Activated CD4-positive, alpha-beta T cell treated with anti-CD3 and anti-CD28 coated beads for 48 hours (primary cell): ENCODE measurements around the gene LTB4R.

Experiments used
- DNase-seq: peaks from one replicate; pipeline ENCODE4 v3.0.0-alpha.2; 2020

The LTB4R gene

DNA sequence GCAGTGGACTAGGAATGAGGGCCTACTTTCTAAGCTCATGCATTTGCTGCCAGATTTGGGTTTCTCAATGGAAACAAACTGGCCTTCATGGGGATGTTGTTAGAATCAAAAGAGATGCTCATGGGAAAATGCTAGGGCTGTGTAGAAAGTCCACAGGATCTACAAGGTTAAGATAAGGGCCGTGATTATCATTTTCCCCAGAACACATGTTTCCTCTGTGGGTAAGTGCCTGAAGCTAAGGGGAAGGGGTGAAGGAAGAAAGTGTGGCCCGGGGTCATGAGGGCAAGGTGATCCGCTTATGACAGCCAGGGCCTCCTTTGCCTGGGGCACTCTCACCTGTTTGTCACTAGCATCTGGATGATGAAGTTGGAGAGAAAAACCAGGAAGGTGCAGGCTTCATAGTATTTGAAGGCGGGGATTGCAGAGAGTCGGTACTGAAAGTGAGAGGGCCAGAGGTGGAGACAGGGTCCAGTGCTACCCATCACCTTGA is 13.8 kb downstream of the LTB4R start:
- no peak for DNase-seq

DNA sequence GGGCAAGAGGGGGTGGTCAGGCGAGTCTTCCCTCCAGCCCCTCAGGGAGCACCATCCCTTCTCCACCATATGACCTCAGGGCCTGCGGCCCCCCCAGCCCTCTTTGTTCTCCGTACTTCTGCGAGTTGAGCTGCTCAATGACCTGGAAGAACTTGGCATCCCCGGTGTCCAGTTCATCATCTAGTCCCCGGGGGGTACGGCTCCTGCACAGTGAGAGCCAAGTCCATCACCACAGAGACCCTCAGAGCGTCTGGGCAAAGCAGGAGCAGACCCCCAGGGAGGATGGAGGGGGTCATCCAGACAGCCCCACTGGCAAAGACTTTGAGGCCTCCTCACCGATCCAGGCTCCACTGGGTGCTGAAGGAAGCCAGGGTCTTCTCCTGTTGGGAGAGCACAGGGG is 14.7 kb downstream of the LTB4R start:
- DNase-seq, result no peak

DNA sequence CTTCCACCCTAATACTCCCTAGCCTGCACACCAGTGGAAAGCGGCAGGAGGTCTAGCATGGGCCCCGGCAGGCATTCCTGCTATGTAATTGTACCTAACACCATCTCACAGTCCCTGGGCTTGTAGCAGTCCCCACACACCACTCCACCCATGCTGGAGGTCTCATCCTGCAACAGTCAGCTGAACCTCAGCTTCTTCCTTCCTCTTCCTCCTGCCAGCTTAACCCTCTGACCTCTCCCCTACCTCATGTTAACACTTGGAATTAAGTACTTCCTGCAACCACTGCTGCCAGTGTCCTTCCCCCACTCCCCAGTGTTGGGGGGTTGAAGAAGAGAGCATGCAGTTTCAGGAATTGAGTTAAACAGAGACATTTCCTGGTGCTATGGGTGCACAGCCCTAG is 16.0 kb downstream of the LTB4R start:
- no peak for DNase-seq

DNA sequence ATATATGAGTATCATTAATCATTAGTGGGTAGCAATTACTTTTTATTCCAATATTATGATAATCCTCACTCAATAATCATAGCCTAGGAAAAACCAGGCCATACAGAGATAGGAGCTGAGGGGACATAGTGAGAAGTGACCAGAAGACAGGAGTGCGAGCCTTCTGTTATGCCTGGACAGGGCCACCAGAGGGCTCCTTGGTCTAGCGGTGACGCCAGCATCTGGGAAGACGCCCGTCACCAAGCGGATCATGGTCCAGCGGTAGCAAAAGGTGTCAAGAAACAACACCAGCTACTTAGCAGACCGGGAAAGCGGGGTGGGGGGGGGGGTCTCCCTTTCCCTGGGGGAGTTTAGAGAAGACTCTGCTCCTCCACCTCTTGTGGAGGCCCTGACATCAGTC is 16.6 kb downstream of the LTB4R start:
- DNase-seq, result peak; percentile 36

DNA sequence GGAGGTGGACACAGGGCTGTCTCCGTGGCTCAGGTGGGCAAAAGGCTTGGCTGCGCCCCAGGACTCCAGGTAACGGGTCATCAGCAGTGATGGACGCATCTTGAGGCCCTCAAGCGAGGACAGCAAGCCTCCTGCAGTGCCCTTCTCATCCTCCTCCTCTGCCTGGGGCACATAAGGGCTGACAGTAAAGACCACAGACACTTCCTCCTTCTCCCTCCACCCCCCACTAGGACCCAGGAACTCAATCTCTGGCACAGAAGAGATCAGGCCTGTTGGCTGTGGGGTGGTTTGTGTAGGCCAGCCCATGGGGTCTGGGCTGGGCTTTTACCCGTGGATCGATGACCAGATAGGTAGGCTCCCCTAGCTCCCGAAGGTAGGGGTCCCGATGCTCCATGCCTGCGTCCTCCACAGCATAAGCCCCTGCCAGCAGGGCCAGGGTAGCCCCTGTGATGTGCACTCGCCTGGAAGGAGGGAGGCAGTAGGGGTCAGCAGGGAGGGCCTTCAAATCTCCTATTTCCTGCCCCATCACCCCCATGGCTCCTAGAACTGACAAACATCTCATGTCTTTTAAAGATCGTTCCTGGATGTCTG is 17.9 kb downstream of the LTB4R start:
- no peak for DNase-seq

DNA sequence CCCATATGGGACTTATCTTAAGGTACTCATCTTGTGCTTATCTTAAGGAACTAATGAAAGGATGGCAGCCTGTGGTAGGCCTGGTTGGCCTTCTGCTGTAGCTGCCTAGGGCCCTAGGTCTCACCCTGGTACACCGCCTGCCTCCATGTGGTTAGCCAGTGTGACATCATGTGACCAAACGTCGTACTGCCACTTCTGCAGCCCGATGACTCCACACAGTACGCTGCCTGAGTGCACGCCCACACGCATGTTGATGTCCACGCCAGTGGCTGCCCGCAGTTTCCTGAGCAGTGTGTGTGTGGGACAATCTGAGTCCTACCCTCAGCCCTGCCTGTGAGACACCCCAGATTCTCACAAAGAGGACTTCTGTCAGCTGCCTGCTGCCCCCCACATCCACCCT is 18.4 kb downstream of the LTB4R start:
- peak; percentile 59 for DNase-seq

DNA sequence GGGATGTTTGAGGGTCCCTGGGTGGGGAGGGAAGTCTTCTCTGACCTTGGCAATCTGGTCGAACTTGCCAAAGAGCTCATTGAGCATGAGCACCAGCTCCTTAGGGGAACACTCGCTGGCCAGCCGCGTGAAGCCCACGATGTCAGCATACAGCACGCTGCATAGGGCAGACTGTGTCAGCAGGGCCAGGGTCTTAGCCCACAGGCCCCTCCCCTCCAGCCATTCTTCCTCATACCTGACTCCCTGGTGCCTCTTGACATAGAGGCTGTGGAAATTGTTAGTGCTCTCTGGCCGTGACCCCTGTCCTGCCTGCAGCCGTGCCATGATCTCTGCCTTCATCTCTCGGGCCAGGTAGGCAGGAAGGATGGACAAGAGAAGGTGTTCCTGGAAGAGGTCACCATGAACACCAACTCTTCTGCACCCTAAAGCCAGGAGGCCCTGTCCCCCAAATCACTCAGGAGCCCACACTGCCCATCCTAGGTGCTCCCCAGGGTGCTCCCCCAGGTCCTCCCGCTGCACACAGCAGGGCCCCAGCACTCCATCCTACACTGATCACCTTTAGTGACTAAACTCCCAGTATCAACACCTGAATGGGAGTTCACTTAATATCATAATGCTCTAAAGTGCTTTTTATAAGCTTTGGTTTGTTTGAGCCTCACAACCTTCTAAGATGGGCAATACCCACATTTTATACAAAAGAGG is 19.8 kb downstream of the LTB4R start:
- DNase-seq, result no peak

DNA sequence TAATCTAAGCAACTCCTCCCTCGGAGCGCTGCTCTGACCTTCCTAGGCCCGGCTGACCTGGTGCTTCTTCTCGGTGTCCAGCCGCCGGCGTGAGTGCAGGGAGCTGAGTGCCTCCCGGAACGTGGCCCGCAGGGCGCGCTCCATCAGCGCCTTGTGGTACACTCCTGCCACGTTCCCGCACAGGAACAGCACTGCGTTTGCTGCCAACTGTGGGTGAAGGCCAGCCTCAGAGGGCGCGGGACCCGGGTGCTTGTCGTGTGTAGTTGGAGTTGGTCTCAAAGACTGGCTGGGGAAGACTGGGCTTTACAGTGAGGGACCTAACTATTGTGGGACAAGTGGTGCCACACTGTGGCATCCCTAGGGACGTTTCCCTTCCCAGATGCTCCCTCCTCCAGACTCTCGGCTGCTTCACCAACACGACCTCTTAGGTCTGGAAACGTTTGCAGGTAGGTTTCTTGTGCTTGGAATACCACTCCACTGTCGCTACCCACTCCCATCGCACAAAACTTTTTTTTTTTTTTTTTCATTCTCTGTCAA is 20.5 kb downstream of the LTB4R start:
- no peak for DNase-seq

DNA sequence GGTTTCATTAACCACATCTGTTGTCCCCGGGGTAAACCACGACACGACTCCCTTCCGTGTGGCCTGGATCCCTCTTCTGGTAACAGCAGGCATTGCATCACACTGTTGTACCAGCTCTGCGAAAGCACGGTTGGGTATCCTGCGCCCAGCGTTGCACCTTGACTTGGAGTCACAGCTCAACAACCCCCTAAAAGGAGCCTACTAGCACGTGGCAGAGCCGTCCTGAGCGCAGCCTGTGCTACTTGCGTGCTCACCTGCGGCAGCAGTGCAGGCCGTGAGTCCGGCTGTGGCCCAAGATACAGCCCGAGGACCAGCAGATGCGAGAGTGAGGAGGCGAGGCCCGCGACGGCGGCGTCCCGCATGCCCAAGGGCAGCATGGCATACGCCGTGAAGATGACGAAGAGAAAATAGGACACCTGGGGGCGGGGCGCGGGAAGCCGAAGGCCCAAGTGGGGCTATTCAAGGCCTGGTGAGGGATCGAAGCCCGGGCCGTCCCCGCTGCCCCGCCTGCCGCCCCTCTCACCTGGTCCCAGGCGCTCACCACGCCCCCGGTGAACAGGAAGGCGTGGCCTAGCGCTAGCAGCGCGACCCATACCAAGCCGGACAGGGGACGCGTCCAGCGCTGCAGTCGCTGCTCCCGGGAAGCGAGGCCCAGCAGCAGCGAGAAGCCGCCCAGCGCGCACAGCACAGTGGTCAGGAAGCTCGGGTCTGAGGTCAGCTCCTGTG is 21.1 kb downstream of the LTB4R start:
- peak; percentile 90 for DNase-seq

DNA sequence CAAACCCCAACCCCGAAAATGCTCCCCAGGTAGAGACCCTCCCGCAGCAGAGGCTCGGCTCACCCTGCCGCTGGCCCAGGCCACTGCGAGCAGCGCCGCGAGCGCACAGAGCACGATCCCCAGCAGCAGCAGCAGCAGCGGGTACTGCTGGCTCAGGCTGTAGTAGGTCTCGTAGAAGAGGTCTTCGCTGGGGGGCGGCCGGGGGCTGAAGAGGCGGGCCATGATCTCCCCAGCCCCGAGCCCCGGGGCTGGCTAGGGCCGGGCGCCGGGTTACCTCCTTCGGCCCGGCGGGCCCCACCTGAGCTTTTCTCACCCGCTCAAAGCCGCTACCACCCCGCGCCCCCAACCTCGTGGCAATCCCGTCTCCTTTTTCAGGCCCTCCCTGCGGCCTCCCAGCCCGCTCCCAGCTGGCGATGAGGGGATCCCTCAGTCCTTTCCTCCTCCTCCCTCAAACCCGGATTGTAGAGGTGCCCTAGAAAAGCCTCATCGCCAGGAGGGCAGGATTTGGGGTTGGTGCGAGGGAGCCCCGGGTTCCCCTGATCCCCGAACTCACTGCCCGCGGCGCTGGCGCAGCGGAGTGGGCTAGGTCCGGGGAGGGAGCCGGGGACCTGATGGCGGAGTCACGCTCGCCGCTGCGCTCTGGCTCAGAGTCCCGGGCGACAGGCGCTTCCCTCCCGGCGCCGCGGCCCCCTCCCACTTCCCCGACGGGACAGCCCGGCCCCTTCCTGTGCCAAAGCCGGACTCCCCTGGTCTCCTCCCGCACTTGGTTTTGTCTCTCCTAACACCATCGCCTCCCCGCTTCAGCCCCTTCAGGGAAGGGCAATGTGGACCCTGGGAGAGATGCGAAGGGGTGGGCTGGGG is 23.4 kb downstream of the LTB4R start, which contains the start of gene ADCY4:
ADCY4 (minus strand) TSS at position 641 of the 861 bp plus-strand sequence; CDS start at position 222, 419 bp downstream.
- peak; percentile 39 for DNase-seq

DNA sequence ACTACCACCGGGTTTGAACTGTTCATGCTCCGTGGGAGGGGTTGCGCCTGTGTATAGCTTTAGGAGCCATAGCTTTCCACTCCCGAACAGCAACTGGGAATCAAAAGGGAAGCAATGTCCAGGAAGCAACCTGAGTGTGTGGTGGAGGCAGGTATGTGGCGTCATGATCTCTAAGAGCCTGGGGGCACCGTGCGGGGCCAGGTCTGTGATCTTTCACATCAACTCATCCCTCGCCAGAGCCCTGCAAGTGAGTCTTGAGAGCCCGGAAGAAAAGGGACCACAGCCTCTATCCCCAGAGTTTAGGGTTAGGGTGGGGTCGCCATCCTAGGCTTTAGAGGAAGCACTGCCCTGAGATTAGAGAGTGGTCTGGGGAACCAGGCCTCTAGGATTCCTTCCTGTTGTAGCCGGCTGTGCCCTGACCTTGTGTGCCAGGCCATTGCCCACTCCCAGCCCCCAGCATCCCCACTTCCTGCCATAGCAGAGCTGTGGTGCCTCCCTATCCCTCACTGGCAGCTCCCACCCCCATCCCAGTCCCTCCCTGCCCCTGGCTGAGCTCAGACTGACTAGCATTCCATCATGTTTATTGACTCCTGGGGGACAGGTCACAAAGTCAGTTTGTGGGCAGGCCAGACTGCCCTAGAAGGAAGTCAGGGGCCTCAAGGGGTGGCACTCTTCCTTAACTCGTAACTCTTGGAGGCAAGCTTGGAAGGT is 24.3 kb downstream of the LTB4R start:
- DNase-seq, result no peak

DNA sequence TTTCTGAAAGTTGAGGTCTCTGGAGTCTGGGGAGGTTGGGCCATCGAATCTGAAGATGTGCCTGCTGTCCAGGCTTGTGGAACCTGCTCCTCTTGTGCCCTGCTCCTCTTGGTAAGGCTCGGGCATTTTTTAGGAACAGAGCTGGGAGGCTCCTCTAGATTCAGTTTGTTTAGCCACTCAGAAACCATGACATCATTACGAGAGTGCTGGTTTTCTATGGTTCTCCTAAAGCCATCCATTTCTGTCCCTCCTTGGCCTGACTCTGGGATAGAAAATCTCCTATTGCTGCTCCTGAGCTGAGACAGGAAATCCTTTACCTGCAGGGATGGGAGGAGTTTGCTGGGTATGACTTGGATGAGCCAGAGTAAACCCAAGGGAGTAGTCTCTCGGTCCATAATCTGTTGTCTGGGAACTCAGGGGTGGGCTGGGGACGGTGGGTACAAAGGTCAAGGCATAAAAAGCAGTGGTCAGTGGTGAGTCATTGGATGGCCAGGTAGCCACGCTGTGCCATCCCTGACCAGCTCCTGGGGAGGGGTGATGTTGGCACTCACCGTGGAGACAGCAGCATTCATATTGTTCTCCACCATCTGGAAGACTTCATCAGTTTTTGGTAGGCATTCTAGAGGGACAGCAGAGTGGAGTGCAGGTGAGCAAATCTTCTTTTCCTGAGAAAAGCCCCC is 26.0 kb downstream of the LTB4R start:
- DNase-seq, result no peak

DNA sequence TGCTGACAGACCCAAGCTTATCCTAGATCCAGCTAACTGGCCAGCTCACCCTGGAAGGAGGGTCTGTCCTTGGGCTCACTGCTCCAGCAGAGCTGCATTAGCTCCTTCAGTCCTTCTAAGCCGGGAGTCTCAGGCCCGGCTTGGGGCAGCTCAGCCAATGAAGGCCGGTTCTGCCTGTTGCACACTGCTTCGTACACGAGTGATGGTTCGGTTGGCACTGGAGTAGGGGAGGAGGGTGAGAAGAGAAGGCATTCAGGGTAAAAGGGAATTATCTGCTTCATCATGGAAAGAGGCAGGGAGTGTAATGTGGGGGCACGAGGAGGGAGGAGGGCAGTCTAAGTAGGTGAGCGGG is 26.5 kb downstream of the LTB4R start:
- no peak for DNase-seq

DNA sequence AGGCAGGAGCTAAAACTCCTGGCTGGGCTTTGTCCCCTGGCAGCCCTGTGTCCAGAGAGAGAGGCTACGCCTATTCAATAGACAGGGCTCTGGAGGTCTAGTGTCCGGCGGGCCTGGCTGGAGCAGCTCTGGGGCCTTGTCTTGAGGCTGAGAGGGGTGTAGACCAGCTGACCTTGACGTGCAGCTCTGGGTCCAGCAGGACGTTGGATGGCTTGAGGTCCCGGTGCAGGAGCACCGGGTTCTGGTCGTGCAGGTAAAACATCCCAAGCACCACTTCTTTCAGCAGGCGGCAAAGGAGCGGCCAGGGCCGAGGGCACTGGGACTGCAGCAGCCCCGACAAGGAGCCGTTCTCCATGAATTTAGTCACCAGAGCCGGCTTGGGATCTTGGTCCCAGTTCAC is 27.5 kb downstream of the LTB4R start:
- no peak for DNase-seq

DNA sequence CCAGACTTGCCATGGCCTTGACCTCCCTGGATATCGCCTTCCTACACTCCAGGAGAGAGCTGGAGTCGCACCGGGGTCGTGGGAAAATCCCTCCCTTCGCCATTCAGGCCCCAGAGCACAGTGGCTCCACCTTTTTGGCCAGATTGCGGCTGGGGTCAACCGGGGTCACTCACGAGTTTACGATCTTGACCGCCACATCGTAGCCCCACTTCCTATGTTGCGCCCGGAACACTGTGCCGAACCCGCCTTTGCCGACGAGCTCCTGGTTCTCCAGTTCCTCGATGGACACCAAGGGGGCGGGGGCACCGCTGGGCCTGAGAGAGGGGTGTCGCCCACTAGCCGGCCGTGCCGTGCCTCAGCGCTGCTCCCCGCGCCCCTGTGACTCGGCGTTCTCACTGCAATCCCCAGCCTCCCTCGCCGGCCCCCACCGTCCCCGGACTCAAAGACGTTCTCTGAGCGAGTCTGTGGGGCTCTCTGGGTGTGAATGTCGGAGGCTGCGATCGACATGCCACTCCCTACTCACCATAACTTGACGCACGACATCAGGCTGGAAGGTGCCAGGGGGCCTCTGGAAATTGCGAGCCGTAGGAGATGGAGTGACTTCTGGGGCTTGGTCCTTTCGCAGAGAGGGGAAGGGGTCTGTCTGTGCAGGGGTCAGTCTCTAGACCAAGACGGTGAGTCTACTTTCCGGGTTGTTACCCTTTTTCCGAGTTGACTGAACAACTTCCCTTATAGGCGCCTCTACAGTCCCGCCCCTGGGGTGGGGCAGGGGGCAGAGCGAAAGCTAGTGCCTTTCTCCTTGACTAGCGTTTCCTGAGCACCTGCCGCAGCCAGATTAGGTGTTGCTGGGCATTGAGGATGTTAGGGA is 28.2 kb downstream of the LTB4R start, which contains the start of gene RIPK3:
RIPK3 (minus strand) TSS at position 708 of the 868 bp plus-strand sequence; CDS start at position 543, 165 bp downstream.
- peak; percentile 76 for DNase-seq

DNA sequence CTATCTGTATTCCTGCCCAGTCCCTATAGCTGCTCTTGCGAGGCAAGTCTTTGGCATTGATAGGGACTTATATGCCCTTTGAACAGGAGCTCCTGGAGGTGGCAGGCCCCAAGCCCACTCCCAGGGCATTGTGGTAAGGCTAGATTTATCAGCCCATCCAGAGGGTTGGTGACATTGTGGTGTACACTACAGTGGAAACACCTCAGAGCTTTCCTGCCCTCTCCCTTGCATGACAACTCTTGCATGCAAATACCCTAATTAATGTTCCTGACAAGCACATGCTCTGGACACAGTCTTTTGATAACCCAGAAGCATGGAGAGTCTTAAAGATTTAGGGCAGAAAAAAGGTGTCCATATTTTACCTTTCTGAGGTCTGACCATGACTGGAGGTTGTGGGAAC is 29.3 kb downstream of the LTB4R start:
- no peak for DNase-seq

DNA sequence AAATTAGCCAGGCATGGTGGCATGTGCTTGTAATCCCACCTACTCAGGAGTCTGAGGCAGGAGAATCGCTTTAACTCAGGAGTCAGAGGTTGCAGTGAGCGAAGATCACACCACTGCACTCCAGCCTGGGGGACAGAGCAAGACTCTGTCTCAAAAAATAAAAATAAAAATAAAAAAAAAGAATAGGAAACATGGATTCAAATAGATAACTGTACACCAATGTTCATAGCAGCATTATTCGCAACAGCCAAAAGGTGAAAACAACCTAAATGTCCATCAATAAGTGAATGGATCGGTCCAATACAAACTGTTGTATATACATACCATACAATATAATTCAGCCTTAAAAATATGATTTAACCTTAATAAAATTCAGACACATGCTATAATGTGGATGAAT is 31.6 kb downstream of the LTB4R start:
- no peak for DNase-seq

DNA sequence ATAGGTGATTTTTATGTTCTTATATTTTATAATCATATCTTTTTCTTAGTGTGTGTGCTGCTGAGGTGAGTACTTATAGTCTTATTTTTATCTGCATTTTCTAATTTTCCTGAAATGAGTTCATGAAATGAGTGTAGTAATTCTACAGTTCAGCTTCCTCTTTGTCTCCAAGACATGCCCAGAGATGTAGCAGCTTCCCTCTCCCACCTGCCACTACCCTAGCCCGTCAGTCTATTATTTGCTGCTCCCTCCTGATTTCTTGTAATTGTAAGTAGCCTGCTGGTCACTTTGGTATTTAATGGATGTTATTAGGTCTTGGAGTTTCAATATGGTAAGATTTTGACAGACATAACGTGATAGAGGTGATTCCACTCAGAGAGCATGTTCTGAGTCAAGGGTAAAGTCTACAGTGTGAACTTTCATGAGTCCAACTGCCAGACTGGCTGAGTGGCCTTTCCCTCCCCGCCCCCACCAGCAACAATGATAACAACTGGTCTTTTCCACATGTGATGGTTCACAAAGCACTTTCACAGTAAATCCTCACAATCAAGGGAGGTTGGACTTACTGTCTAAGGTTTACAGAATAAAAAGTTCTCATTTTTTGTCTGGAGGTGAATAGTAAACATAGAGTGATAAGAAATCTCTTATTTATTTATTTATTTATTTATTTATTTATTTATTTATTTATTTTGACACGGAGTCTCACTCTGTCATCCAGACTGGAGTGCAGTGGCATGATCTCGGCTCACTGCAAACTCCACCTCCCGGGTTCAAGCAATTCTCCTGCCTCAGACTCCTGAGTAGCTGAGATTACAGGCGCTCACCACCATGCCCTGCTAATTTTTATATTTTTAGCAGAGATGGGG is 32.7 kb downstream of the LTB4R start:
- no peak for DNase-seq

DNA sequence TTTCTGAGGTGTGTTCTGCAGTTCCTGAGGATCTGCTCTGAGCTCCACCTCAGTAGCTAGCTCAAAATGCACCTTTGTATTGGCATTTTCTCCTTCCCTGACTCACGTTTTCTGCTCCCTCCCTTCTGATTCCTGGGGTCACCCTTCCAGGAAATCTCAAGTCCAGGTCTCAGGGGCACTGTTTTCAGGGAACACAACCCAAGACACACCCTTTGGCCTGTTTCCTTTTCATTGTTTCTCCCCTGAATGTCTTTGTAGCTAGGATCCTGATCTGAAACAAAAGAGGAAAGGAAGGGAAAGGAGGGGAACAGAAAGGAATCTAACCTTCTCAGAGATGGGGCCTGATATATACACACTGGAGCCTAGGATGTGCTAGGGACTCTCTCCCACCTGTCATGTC is 35.8 kb downstream of the LTB4R start:
- no peak for DNase-seq
